ENCODE results near the gene APOD. TPM values are rescaled to one million over a fixed set of nuclear protein-coding genes. Genes with fewer than 3 reads are reported as not detected.
"Not testable (repeated sequence)": the region's sequence is repeated elsewhere in the genome, so short reads cannot be mapped to it uniquely, and the experiment has no call there.

The APOD gene
- total and polyA plus RNA-seq, 4 experiments from 2014 or later, result not detected

- POLR2A ChIA-PET (ENCODE audit: partially characterized antibody), result no interaction called here
- H3K4me1 ChIP-seq (ENCODE audit: insufficient read depth, low read length), result peaks cover 11% of the 10 kb centered on the region
- H3K27me3 Mint-ChIP-seq, result no peaks in the 10 kb centered on the region
- H3K4me1 Mint-ChIP-seq, result peaks cover 0 to 5% (median 0%) of the 10 kb centered on the region in 4 donors
- H3K27ac ChIP-seq (ENCODE audit: low read depth, low read length), result no peak overlapping the region
- no peaks in the 10 kb centered on the region for H3K36me3 Mint-ChIP-seq
- H3K27me3 ChIP-seq (ENCODE audit: insufficient read depth, low read length), result no peaks in the 10 kb centered on the region
- no peak overlapping the region for H3K4me3 Mint-ChIP-seq
- CTCF ChIA-PET (ENCODE audit: partially characterized antibody), result no interaction called here
- H3K9me3 ChIP-seq (ENCODE audit: control insufficient read depth in 1 of 2, low read length in 2 of 2), result no peaks in the 10 kb centered on the region
- H3K9me3 Mint-ChIP-seq, result peaks cover 0 to 2% (median 0%) of the 10 kb centered on the region in 8 donors
- H3K36me3 ChIP-seq (ENCODE audit: insufficient read depth, low read length), result no peaks in the 10 kb centered on the region
- intact Hi-C loops (cut with micrococcal nuclease), result no loop called here
- DNase-seq, result no peak
- H3K27ac Mint-ChIP-seq, result peak overlapping the region in 1 of 7 donors; percentile 53
- H3K4me3 ChIP-seq (ENCODE audit: low read length in 2 of 2), result no peak overlapping the region
Measured at GRCh38 chr3:195591852-195592251, 8.1 kb upstream of the APOD start.

GRCh38 chr3:195591220-195591619, 7.5 kb upstream of the APOD start:
- H3K27ac ChIP-seq (ENCODE audit: low read depth, low read length), result no peak overlapping the region
- H3K9me3 ChIP-seq (ENCODE audit: control insufficient read depth in 1 of 2, low read length in 2 of 2), result no peaks in the 10 kb centered on the region
- H3K4me1 Mint-ChIP-seq, result peaks cover 0 to 5% (median 2%) of the 10 kb centered on the region in 4 donors
- H3K27me3 ChIP-seq (ENCODE audit: insufficient read depth, low read length), result no peaks in the 10 kb centered on the region
- H3K4me3 ChIP-seq (ENCODE audit: low read length in 2 of 2), result no peak overlapping the region
- no peaks in the 10 kb centered on the region for H3K36me3 ChIP-seq (ENCODE audit: insufficient read depth, low read length)
- intact Hi-C loops (cut with micrococcal nuclease), result no loop called here
- CTCF ChIA-PET (ENCODE audit: partially characterized antibody), result no interaction called here
- no peaks in the 10 kb centered on the region for H3K36me3 Mint-ChIP-seq
- no peaks in the 10 kb centered on the region for H3K27me3 Mint-ChIP-seq
- POLR2A ChIA-PET (ENCODE audit: partially characterized antibody), result no interaction called here
- H3K9me3 Mint-ChIP-seq, result peaks cover 0 to 2% (median 0%) of the 10 kb centered on the region in 8 donors
- no peak overlapping the region for H3K27ac Mint-ChIP-seq
- no peak overlapping the region for H3K4me3 Mint-ChIP-seq
- DNase-seq, result no peak
- H3K4me1 ChIP-seq (ENCODE audit: insufficient read depth, low read length), result peaks cover 18% of the 10 kb centered on the region

- intact Hi-C loops (cut with micrococcal nuclease), result not testable (repeated sequence)
Measured at GRCh38 chr3:195590381-195590780, 6.6 kb upstream of the APOD start.

GRCh38 chr3:195589796-195590195, 6.1 kb upstream of the APOD start:
- CTCF ChIA-PET (ENCODE audit: partially characterized antibody); intact Hi-C loops (cut with micrococcal nuclease): not testable (repeated sequence)

More at GRCh38 chr3:195590381-195590780, 6.6 kb upstream of the APOD start:
- H3K36me3 Mint-ChIP-seq; H3K9me3 Mint-ChIP-seq; H3K36me3 ChIP-seq (ENCODE audit: insufficient read depth, low read length); H3K27me3 Mint-ChIP-seq; CTCF ChIA-PET (ENCODE audit: partially characterized antibody); H3K4me1 Mint-ChIP-seq; POLR2A ChIA-PET (ENCODE audit: partially characterized antibody); H3K4me3 Mint-ChIP-seq; H3K27ac Mint-ChIP-seq; H3K27me3 ChIP-seq (ENCODE audit: insufficient read depth, low read length); DNase-seq; H3K9me3 ChIP-seq (ENCODE audit: control insufficient read depth in 1 of 2, low read length in 2 of 2); H3K4me3 ChIP-seq (ENCODE audit: low read length in 2 of 2); H3K27ac ChIP-seq (ENCODE audit: low read depth, low read length): not testable (repeated sequence)
- peaks cover 23% of the 10 kb centered on the region for H3K4me1 ChIP-seq (ENCODE audit: insufficient read depth, low read length)

GRCh38 chr3:195587824-195588223, 4.1 kb upstream of the APOD start:
- POLR2A ChIA-PET (ENCODE audit: partially characterized antibody), result no interaction called here
- Mint-ChIP-seq H3K27me3 (peaks cover 0 to 2% of the 10 kb centered on the region in 2 donors), H3K36me3 (no peaks in the 10 kb centered on the region), H3K4me1 (peaks cover 0 to 4% (median 3%) of the 10 kb centered on the region in 4 donors), H3K4me3 (no peak overlapping the region), H3K27ac (no peak overlapping the region), H3K9me3 (no peaks in the 10 kb centered on the region)
- Histone ChIP-seq H3K4me1 (ENCODE audit: insufficient read depth, low read length) (peaks cover 23% of the 10 kb centered on the region), H3K9me3 (ENCODE audit: control insufficient read depth in 1 of 2, low read length in 2 of 2) (no peaks in the 10 kb centered on the region), H3K27ac (ENCODE audit: low read depth, low read length) (no peak overlapping the region), H3K4me3 (ENCODE audit: low read length in 2 of 2) (no peak overlapping the region), H3K36me3 (ENCODE audit: insufficient read depth, low read length) (no peaks in the 10 kb centered on the region), H3K27me3 (ENCODE audit: insufficient read depth, low read length) (no peaks in the 10 kb centered on the region)
- intact Hi-C loops (cut with micrococcal nuclease), result no loop called here
- no peak for DNase-seq
- CTCF ChIA-PET (ENCODE audit: partially characterized antibody), result no interaction called here

More at GRCh38 chr3:195589796-195590195, 6.1 kb upstream of the APOD start:
- H3K27me3 ChIP-seq (ENCODE audit: insufficient read depth, low read length); H3K4me1 Mint-ChIP-seq; H3K4me3 Mint-ChIP-seq; H3K9me3 Mint-ChIP-seq; H3K36me3 ChIP-seq (ENCODE audit: insufficient read depth, low read length); H3K27me3 Mint-ChIP-seq; H3K36me3 Mint-ChIP-seq; DNase-seq; H3K27ac Mint-ChIP-seq; POLR2A ChIA-PET (ENCODE audit: partially characterized antibody); H3K4me3 ChIP-seq (ENCODE audit: low read length in 2 of 2); H3K27ac ChIP-seq (ENCODE audit: low read depth, low read length); H3K9me3 ChIP-seq (ENCODE audit: control insufficient read depth in 1 of 2, low read length in 2 of 2): not testable (repeated sequence)
- peaks cover 23% of the 10 kb centered on the region for H3K4me1 ChIP-seq (ENCODE audit: insufficient read depth, low read length)

GRCh38 chr3:195587406-195587805, 3.7 kb upstream of the APOD start:
- H3K4me3 Mint-ChIP-seq, result no peak overlapping the region
- Histone ChIP-seq H3K4me1 (ENCODE audit: insufficient read depth, low read length) (peaks cover 23% of the 10 kb centered on the region), H3K27me3 (ENCODE audit: insufficient read depth, low read length) (no peaks in the 10 kb centered on the region), H3K4me3 (ENCODE audit: low read length in 2 of 2) (no peak overlapping the region), H3K36me3 (ENCODE audit: insufficient read depth, low read length) (no peaks in the 10 kb centered on the region), H3K9me3 (ENCODE audit: control insufficient read depth in 1 of 2, low read length in 2 of 2) (no peaks in the 10 kb centered on the region), H3K27ac (ENCODE audit: low read depth, low read length) (no peak overlapping the region)
- H3K36me3 Mint-ChIP-seq, result no peaks in the 10 kb centered on the region
- no peaks in the 10 kb centered on the region for H3K9me3 Mint-ChIP-seq
- DNase-seq, result no peak
- H3K27me3 Mint-ChIP-seq, result peaks cover 0 to 2% of the 10 kb centered on the region in 2 donors
- ChIA-PET POLR2A (ENCODE audit: partially characterized antibody) (no interaction called here), CTCF (ENCODE audit: partially characterized antibody) (no interaction called here)
- intact Hi-C loops (cut with micrococcal nuclease), result no loop called here
- peaks cover 0 to 4% (median 3%) of the 10 kb centered on the region in 4 donors for H3K4me1 Mint-ChIP-seq
- no peak overlapping the region for H3K27ac Mint-ChIP-seq

- DNase-seq, result no peak
- intact Hi-C loops (cut with micrococcal nuclease), result no loop called here
- H3K4me3 ChIP-seq (ENCODE audit: low read length in 2 of 2), result no peak overlapping the region
- CTCF ChIA-PET (ENCODE audit: partially characterized antibody), result no interaction called here
- peaks cover 0 to 4% (median 3%) of the 10 kb centered on the region in 4 donors for H3K4me1 Mint-ChIP-seq
- H3K4me1 ChIP-seq (ENCODE audit: insufficient read depth, low read length), result peaks cover 23% of the 10 kb centered on the region
- no peaks in the 10 kb centered on the region for H3K36me3 ChIP-seq (ENCODE audit: insufficient read depth, low read length)
- H3K27me3 ChIP-seq (ENCODE audit: insufficient read depth, low read length), result no peaks in the 10 kb centered on the region
- H3K27ac Mint-ChIP-seq, result no peak overlapping the region
- no peak overlapping the region for H3K27ac ChIP-seq (ENCODE audit: low read depth, low read length)
- peaks cover 0 to 2% of the 10 kb centered on the region in 2 donors for H3K27me3 Mint-ChIP-seq
- no peak overlapping the region for H3K4me3 Mint-ChIP-seq
- POLR2A ChIA-PET (ENCODE audit: partially characterized antibody), result no interaction called here
- no peaks in the 10 kb centered on the region for H3K9me3 Mint-ChIP-seq
- no peaks in the 10 kb centered on the region for H3K36me3 Mint-ChIP-seq
- H3K9me3 ChIP-seq (ENCODE audit: control insufficient read depth in 1 of 2, low read length in 2 of 2), result no peaks in the 10 kb centered on the region
Measured at GRCh38 chr3:195584543-195584870, 767 bp upstream of the APOD start.

- H3K27me3 ChIP-seq (ENCODE audit: insufficient read depth, low read length), result no peaks in the 10 kb centered on the region
- H3K36me3 ChIP-seq (ENCODE audit: insufficient read depth, low read length), result no peaks in the 10 kb centered on the region
- ChIA-PET POLR2A (ENCODE audit: partially characterized antibody) (interaction anchor here (0.9 kb wide), 1 partner anchor 14 kb away, joined by 3 read pairs; no protein-coding TSS in a partner anchor), CTCF (ENCODE audit: partially characterized antibody) (no interaction called here)
- no peak overlapping the region for H3K27ac ChIP-seq (ENCODE audit: low read depth, low read length)
- H3K4me3 Mint-ChIP-seq, result no peak overlapping the region
- H3K27me3 Mint-ChIP-seq, result peaks cover 0 to 2% of the 10 kb centered on the region in 2 donors
- peaks cover 0 to 4% (median 3%) of the 10 kb centered on the region in 4 donors for H3K4me1 Mint-ChIP-seq
- no peak overlapping the region for H3K4me3 ChIP-seq (ENCODE audit: low read length in 2 of 2)
- no peaks in the 10 kb centered on the region for H3K9me3 Mint-ChIP-seq
- H3K27ac Mint-ChIP-seq, result no peak overlapping the region
- H3K9me3 ChIP-seq (ENCODE audit: control insufficient read depth in 1 of 2, low read length in 2 of 2), result no peaks in the 10 kb centered on the region
- H3K4me1 ChIP-seq (ENCODE audit: insufficient read depth, low read length), result peaks cover 23% of the 10 kb centered on the region
- H3K36me3 Mint-ChIP-seq, result no peaks in the 10 kb centered on the region
- intact Hi-C loops (cut with micrococcal nuclease), result no loop called here
- DNase-seq, result no peak
Measured at GRCh38 chr3:195582947-195583346, 793 bp downstream of the APOD start.

Data from CD4-positive, alpha-beta memory T cell (primary cell).